Gastroesophageal sphincter (tissue), 3 donors: ENCODE data around the gene RDH16.
"Not testable (repeated sequence)": the region's sequence is repeated elsewhere in the genome, so short reads cannot be mapped to it uniquely, and the experiment has no call there.

Experiments used
- POLR2AphosphoS5 ChIP-seq: sonication (generic); formaldehyde crosslinking; IDR thresholded peaks from one replicate; pipeline ENCODE4 v1.6.1; 2017; ENCODE audit warnings: antibody characterized with exemption
- TF ChIP-seq, protein P1 (sequence below), 4 experiments: fragments of 200-600 bp in 2 of 4; fragments of 450-650 bp in 2 of 4; sonication (generic) in 1 of 4; IDR thresholded peaks; one replicate each; pipeline ENCODE4 v1.5.1; 2017 to 2019; ENCODE audit warnings: antibody characterized with exemption in 4 of 4, mild to moderate bottlenecking in 2 of 4, moderate library complexity in 2 of 4

DNA sequence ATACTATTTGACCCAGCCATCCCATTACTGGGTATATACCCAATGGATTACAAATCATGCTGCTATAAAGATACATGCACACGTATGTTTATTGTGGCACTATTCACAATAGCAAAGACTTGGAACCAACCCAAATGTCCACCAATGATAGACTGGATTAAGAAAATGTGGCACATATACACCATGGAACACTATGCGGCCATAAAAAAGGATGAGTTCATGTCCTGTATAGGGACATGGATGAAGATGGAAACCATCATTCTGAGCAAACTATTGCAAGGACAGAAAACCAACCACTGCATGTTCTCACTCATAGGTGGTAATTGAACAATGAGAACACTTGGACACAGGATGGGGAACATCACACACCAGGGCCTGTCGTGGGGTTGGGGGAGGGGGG is 16.8 kb upstream of the RDH16 start:
- TF ChIP-seq, protein P1, sequence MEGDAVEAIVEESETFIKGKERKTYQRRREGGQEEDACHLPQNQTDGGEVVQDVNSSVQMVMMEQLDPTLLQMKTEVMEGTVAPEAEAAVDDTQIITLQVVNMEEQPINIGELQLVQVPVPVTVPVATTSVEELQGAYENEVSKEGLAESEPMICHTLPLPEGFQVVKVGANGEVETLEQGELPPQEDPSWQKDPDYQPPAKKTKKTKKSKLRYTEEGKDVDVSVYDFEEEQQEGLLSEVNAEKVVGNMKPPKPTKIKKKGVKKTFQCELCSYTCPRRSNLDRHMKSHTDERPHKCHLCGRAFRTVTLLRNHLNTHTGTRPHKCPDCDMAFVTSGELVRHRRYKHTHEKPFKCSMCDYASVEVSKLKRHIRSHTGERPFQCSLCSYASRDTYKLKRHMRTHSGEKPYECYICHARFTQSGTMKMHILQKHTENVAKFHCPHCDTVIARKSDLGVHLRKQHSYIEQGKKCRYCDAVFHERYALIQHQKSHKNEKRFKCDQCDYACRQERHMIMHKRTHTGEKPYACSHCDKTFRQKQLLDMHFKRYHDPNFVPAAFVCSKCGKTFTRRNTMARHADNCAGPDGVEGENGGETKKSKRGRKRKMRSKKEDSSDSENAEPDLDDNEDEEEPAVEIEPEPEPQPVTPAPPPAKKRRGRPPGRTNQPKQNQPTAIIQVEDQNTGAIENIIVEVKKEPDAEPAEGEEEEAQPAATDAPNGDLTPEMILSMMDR (IDR thresholded peaks at IDR 0.05) = not testable (repeated sequence)
- not testable (repeated sequence) for TF ChIP-seq POLR2AphosphoS5
